ENCODE measurements around the gene PEMT. TPM values are rescaled to one million over a fixed set of nuclear protein-coding genes. Genes with fewer than 3 reads are reported as not detected.

The PEMT gene
- total RNA-seq, 1 donor from 2014 or later, result 690 TPM

DNA sequence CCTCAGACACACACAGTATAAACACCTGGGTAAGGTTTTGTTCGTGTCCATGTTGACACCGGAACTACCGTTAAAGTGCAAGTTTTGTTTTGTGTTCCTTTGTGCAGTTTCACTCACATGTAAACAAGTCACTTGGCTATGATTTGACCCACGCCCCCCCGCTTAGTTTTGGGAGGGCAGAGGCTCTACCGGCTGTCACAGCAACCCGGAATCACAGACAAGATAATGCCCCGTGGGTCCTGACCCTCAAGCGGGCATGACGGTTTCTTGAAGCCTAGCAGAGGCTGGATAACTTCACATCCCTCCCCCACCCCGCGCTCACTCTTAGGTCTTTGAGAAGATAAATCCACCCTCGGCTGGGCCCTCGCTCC, 97.0 kb downstream of the PEMT start:
- Histone ChIP-seq H3K4me1 (peaks cover 6 to 9% of the 10 kb centered on the region in 2 donors), H3K27me3 (no peaks in the 10 kb centered on the region), H3K4me3 (peak overlapping the region; percentile 69 to 70), H3K27ac (peak overlapping the region in 1 of 2 donors; percentile 57), H3K9me3 (no peaks in the 10 kb centered on the region), H3K36me3 (peaks cover 17 to 19% of the 10 kb centered on the region in 2 donors)
- no peak for DNase-seq (ENCODE audit: low spot score in 2 of 2)
- intact Hi-C loops (cut with DNase I), result loop anchor here (10.0 kb wide), 1 partner anchor 540 kb away; the partner anchor contains the start of genes ATPAF2 and GID4
- TF ChIP-seq, protein P1, sequence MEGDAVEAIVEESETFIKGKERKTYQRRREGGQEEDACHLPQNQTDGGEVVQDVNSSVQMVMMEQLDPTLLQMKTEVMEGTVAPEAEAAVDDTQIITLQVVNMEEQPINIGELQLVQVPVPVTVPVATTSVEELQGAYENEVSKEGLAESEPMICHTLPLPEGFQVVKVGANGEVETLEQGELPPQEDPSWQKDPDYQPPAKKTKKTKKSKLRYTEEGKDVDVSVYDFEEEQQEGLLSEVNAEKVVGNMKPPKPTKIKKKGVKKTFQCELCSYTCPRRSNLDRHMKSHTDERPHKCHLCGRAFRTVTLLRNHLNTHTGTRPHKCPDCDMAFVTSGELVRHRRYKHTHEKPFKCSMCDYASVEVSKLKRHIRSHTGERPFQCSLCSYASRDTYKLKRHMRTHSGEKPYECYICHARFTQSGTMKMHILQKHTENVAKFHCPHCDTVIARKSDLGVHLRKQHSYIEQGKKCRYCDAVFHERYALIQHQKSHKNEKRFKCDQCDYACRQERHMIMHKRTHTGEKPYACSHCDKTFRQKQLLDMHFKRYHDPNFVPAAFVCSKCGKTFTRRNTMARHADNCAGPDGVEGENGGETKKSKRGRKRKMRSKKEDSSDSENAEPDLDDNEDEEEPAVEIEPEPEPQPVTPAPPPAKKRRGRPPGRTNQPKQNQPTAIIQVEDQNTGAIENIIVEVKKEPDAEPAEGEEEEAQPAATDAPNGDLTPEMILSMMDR (IDR thresholded peaks at IDR 0.05), result no peak

DNA sequence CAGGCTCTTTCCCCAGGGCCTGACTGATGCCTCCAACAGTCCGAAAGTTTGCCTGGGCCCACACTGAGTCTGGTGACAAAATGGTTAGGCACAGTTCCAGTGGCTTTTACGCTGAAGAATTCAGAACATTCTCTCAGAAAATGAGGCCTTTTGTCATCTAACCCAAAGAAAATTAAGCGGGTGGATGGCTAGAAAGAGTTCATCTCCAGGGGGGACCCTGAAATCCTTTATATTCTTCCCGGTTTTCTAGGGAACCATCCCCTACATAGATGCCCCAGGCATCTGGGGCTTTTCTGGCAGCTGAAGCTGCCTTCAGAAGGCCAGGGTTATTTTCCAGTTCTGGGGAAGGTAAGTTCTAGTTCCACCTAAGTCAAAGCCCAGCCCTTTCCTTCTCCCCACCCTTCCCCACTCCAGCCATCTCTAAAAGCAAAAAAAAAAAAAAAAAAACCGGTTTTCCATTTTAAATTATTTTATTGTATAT, 97.5 kb downstream of the PEMT start:
- intact Hi-C loops (cut with DNase I), result loop anchor here (10.0 kb wide), 1 partner anchor 541 kb away; the partner anchor contains the start of genes ATPAF2 and GID4
- H3K4me3 ChIP-seq, result no peak overlapping the region
- no peaks in the 10 kb centered on the region for H3K27me3 ChIP-seq
- H3K27ac ChIP-seq, result no peak overlapping the region
- DNase-seq (ENCODE audit: low spot score in 2 of 2), result no peak
- H3K9me3 ChIP-seq, result no peaks in the 10 kb centered on the region
- H3K4me1 ChIP-seq, result peaks cover 6 to 9% of the 10 kb centered on the region in 2 donors
- TF ChIP-seq, protein P1 (IDR thresholded peaks at IDR 0.05), result no peak
- H3K36me3 ChIP-seq, result peaks cover 17 to 21% of the 10 kb centered on the region in 2 donors

DNA sequence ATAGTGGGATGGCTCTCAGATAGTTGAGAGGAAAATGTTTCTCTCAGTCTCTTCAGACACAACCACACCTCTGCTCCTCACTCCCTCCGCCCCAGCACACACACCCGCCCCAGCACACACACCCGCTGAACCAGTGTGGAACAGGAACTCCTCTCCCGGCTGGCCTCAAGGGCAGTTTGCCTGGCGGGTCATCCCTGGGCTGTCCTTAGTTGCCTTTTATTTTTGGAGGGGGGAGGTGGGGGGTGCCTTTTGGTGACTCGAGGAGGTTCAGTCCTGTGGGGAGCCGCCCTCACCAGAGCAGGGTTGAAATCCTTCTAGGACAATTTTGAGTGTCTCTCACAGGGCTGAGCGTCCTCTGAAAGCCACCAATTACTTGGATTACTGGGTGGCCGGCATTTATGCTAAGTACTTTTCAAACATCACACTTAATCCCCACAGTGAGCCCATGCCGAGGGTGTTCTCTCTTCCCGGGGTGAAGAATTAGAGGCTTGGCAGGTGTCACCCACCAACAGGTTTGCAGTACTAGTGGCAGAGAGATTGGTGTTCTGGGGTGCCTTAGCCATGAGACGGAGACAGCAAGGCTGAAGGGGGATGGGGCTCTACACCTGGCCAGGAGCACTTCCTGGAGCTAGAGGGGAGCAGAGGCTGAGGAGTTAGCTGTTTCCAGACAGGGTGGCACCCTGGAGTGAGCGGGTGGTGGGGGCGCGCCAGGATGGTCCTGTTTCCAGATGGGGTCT, 98.1 kb downstream of the PEMT start:
- Histone ChIP-seq H3K4me3 (no peak overlapping the region), H3K27me3 (no peaks in the 10 kb centered on the region), H3K36me3 (peaks cover 17 to 23% of the 10 kb centered on the region in 2 donors), H3K4me1 (peaks cover 6 to 9% of the 10 kb centered on the region in 2 donors), H3K9me3 (no peaks in the 10 kb centered on the region), H3K27ac (no peak overlapping the region)
- intact Hi-C loops (cut with DNase I), result loop anchor here (10.0 kb wide), 1 partner anchor 541 kb away; the partner anchor contains the start of genes ATPAF2 and GID4
- no peak for DNase-seq (ENCODE audit: low spot score in 2 of 2)
- TF ChIP-seq, protein P1 (IDR thresholded peaks at IDR 0.05), result no peak

DNA sequence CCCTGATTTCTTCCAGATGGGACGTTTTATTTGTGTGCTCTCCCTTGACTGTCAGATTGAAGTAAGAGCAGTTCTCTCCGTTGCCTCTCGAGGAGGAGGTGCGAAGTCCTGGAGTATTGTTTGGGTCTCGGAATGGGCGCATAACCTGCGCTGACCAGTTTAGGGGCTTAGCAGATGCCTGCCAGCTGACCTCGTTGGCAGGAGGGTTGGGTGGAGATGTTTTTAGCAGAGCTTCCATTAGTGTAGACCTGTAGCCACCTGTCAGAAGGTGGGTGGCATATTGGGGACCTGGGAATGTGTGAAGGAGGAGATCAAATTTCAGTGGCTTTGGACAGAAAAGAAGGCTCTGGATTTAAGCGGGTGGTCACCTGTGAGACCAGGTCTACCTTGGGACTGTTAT, 98.9 kb downstream of the PEMT start:
- Histone ChIP-seq H3K4me3 (no peak overlapping the region), H3K27ac (no peak overlapping the region), H3K36me3 (peaks cover 18 to 27% of the 10 kb centered on the region in 2 donors), H3K27me3 (no peaks in the 10 kb centered on the region), H3K9me3 (no peaks in the 10 kb centered on the region), H3K4me1 (peaks cover 6 to 9% of the 10 kb centered on the region in 2 donors)
- no peak for DNase-seq (ENCODE audit: low spot score in 2 of 2)
- TF ChIP-seq, protein P1 (IDR thresholded peaks at IDR 0.05), result no peak
- intact Hi-C loops (cut with DNase I), result loop anchor here (10.0 kb wide), 1 partner anchor 542 kb away; the partner anchor contains the start of genes ATPAF2 and GID4

DNA sequence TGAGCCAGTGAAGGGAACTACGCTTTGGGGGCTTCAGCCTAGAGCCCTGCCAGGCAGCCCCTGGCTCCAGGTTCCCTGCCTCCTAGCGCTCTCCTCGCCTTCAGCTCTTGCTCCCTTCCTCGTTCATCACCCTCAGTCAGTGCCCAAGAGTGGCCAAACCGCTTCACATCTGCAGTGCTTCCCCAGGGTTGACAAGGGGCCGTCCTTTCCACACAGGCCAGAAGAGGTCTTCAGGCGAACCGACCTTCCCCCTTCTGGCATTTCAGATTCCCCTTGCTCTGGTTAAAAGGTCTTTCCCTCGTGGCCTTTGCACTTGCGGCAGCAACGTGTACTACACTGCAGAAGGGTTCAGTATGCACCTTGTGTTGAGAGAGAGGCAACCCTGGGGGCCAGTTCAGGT, 99.4 kb downstream of the PEMT start:
- Histone ChIP-seq H3K9me3 (no peaks in the 10 kb centered on the region), H3K27me3 (no peaks in the 10 kb centered on the region), H3K4me1 (peaks cover 6 to 9% of the 10 kb centered on the region in 2 donors), H3K27ac (no peak overlapping the region), H3K36me3 (peaks cover 22 to 31% of the 10 kb centered on the region in 2 donors), H3K4me3 (no peak overlapping the region)
- TF ChIP-seq, protein P1 (IDR thresholded peaks at IDR 0.05), result no peak
- DNase-seq (ENCODE audit: low spot score in 2 of 2), result no peak
- intact Hi-C loops (cut with DNase I), result loop anchor here (10.0 kb wide), 1 partner anchor 543 kb away; the partner anchor contains the start of genes ATPAF2 and GID4
